PC-3 (cell line): ENCODE results near the gene MVB12B. TPM values are rescaled to one million over a fixed set of nuclear protein-coding genes. Genes with fewer than 3 reads are reported as not detected.
A peak's percentile ranks its signal among the peaks of the same experiment; 100 is the strongest.

Experiments used
- ATAC-seq: fragments of 200-7000 bp; cut with Tn5 transposase; 2 replicates; pipeline ENCODE4 v1.9.1; 2020; ENCODE audit warnings: mild to moderate bottlenecking, moderate library complexity
- BruUV-seq: library from RNA; stranded (reverse); fragments of 400-500 nt; replicated peaks from 2 replicates; lab custom pipeline; 2021; lab: Mats Ljungman, UMichigan
- CTCF ChIA-PET: fragments of 300-600 bp; sonication (Branson Sonifier 250); formaldehyde crosslinking; loops from one replicate; lab custom pipeline; 2022; ENCODE audit warnings: antibody characterized with exemption; lab: Charles Lee
- POLR2A ChIA-PET: fragments of 300-600 bp; sonication (Branson Sonifier 250); formaldehyde crosslinking; loops from one replicate; lab custom pipeline; 2022; ENCODE audit warnings: antibody characterized with exemption; ENCODE audit not compliant: unreplicated experiment; lab: Charles Lee
- DNase-seq: peaks from one replicate; pipeline ENCODE4 v3.0.0-alpha.2; 2015
- H2AFZ ChIP-seq: fragments of 300-600 bp; sonication (generic); 2 replicates; pipeline ENCODE4 v1.6.0; 2016; ENCODE audit warnings: antibody characterized with exemption, low read length
- H3F3A ChIP-seq: fragments of 300-600 bp; sonication (generic); one replicate; pipeline ENCODE4 v1.6.0; 2017; ENCODE audit warnings: antibody characterized with exemption, low read length, control low read depth, mild to moderate bottlenecking; ENCODE audit not compliant: unreplicated experiment
- H3K27ac ChIP-seq: fragments of 300-600 bp; sonication (generic); 2 replicates; pipeline ENCODE4 v1.5.1; 2016; ENCODE audit warnings: mild to moderate bottlenecking, low read length
- H3K27me3 ChIP-seq: fragments of 300-600 bp; sonication (generic); 2 replicates; pipeline ENCODE4 v1.6.1; 2016; ENCODE audit warnings: low read length, mixed read lengths
- H3K36me3 ChIP-seq: fragments of 300-600 bp; sonication (generic); 2 replicates; pipeline ENCODE4 v1.6.1; 2016; ENCODE audit warnings: low read depth, mixed run types, low read length, mixed read lengths
- H3K4me1 ChIP-seq: fragments of 300-600 bp; sonication (generic); 2 replicates; pipeline ENCODE4 v1.5.1; 2016; ENCODE audit warnings: low read length; ENCODE audit not compliant: insufficient read depth
- H3K4me2 ChIP-seq: fragments of 300-600 bp; sonication (generic); 2 replicates; pipeline ENCODE4 v1.6.0; 2016; ENCODE audit warnings: low read length
- H3K4me3 ChIP-seq: fragments of 300-600 bp; sonication (generic); 2 replicates; pipeline ENCODE4 v1.5.1; 2016; ENCODE audit warnings: mild to moderate bottlenecking, low read length, mixed read lengths
- H3K79me2 ChIP-seq: fragments of 300-600 bp; sonication (generic); 2 replicates; pipeline ENCODE4 v1.6.1; 2017; ENCODE audit warnings: low read length, mixed read lengths
- H3K9ac ChIP-seq: fragments of 300-600 bp; sonication (generic); 2 replicates; pipeline ENCODE4 v1.6.0; 2016; ENCODE audit warnings: mild to moderate bottlenecking, low read length
- H3K9me2 ChIP-seq: fragments of 300-600 bp; sonication (generic); replicated peaks from 2 replicates; pipeline ENCODE4 v1.6.1; 2016; ENCODE audit warnings: mixed run types, low read length, mixed read lengths
- H3K9me3 ChIP-seq: fragments of 300-600 bp; sonication (generic); 2 replicates; pipeline ENCODE4 v1.6.1; 2016; ENCODE audit warnings: low read length, mixed read lengths
- H4K20me1 ChIP-seq: fragments of 300-600 bp; sonication (generic); 2 replicates; pipeline ENCODE4 v1.6.1; 2016; ENCODE audit warnings: low read length, mixed read lengths
- EZH2 ChIP-seq: fragments of 300-600 bp; sonication (generic); IDR thresholded peaks from one replicate; pipeline ENCODE4 v1.6.1; 2017; ENCODE audit warnings: antibody characterized with exemption, mild to moderate bottlenecking, low read length; ENCODE audit not compliant: unreplicated experiment
- EZH2phosphoT487 ChIP-seq: fragments of 300-600 bp; sonication (generic); IDR thresholded peaks from 2 replicates; pipeline ENCODE4 v1.6.1; 2018; ENCODE audit warnings: mild to moderate bottlenecking, antibody characterized with exemption, low read length, borderline replicate concordance
- intact Hi-C: fragments of 100-400 bp; cut with micrococcal nuclease; formaldehyde crosslinking; loops from 2 replicates; pipeline ENCODE4 v1.9.0; 2023
- total RNA-seq: library from RNA; depleted of rRNA; stranded (reverse); fragments of >200 nt; gene quantifications from 2 replicates; pipeline ENCODE4 v1.2.3, GENCODE V29; 2014
- TF ChIP-seq, protein P1 (sequence below): fragments of 300-600 bp; sonication (generic); conservative IDR thresholded peaks from 2 replicates; pipeline ENCODE4 v1.5.1; 2017; ENCODE audit warnings: antibody characterized with exemption, low read depth, mild to moderate bottlenecking, low read length

MVB12B gene
- total RNA-seq, 1 experiment from 2014 or later: 7.2 TPM

- no peaks in the 10 kb centered on the region for H3K79me2 ChIP-seq
- no peak overlapping the region for H3K27ac ChIP-seq
- intact Hi-C loops: no loop called here
- H3K9me3 ChIP-seq: no peaks in the 10 kb centered on the region
- no peak overlapping the region for H2AFZ ChIP-seq
- POLR2A ChIA-PET: no interaction called here
- H3K9ac ChIP-seq: no peak overlapping the region
- H3F3A ChIP-seq: no peaks in the 10 kb centered on the region
- H3K36me3 ChIP-seq: no peaks in the 10 kb centered on the region
- H3K9me2 ChIP-seq: no peaks in the 10 kb centered on the region
- BruUV-seq: no TSS peak
- DNase-seq (no peak), ATAC-seq (no peak)
- H3K27me3 ChIP-seq: no peaks in the 10 kb centered on the region
- no peaks in the 10 kb centered on the region for H4K20me1 ChIP-seq
- TF ChIP-seq EZH2: no peak
- TF ChIP-seq EZH2phosphoT487: no peak
- TF ChIP-seq, protein P1, sequence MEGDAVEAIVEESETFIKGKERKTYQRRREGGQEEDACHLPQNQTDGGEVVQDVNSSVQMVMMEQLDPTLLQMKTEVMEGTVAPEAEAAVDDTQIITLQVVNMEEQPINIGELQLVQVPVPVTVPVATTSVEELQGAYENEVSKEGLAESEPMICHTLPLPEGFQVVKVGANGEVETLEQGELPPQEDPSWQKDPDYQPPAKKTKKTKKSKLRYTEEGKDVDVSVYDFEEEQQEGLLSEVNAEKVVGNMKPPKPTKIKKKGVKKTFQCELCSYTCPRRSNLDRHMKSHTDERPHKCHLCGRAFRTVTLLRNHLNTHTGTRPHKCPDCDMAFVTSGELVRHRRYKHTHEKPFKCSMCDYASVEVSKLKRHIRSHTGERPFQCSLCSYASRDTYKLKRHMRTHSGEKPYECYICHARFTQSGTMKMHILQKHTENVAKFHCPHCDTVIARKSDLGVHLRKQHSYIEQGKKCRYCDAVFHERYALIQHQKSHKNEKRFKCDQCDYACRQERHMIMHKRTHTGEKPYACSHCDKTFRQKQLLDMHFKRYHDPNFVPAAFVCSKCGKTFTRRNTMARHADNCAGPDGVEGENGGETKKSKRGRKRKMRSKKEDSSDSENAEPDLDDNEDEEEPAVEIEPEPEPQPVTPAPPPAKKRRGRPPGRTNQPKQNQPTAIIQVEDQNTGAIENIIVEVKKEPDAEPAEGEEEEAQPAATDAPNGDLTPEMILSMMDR: no peak
- peaks cover 14% of the 10 kb centered on the region for H3K4me1 ChIP-seq
- H3K4me2 ChIP-seq: no peak overlapping the region
- CTCF ChIA-PET: no interaction called here
- H3K4me3 ChIP-seq: no peak overlapping the region
Measured at GRCh38 chr9:126403397-126403796, 76.8 kb downstream of the MVB12B start.

- no peak for DNase-seq
- TF ChIP-seq EZH2phosphoT487 (no peak), EZH2 (no peak)
- TF ChIP-seq, protein P1: no peak
- no peaks in the 10 kb centered on the region for H3K9me3 ChIP-seq
- H3K27ac ChIP-seq: no peak overlapping the region
- ChIA-PET CTCF (no interaction called here), POLR2A (no interaction called here)
- H3K4me3 ChIP-seq: no peak overlapping the region
- ATAC-seq: no peak
- intact Hi-C loops: no loop called here
- H4K20me1 ChIP-seq: no peaks in the 10 kb centered on the region
- H3F3A ChIP-seq: no peaks in the 10 kb centered on the region
- no peaks in the 10 kb centered on the region for H3K36me3 ChIP-seq
- peaks cover 14% of the 10 kb centered on the region for H3K4me1 ChIP-seq
- no peak overlapping the region for H2AFZ ChIP-seq
- H3K79me2 ChIP-seq: no peaks in the 10 kb centered on the region
- no peak overlapping the region for H3K4me2 ChIP-seq
- no peak overlapping the region for H3K9ac ChIP-seq
- BruUV-seq: no TSS peak
- H3K27me3 ChIP-seq: no peaks in the 10 kb centered on the region
- no peaks in the 10 kb centered on the region for H3K9me2 ChIP-seq
Measured at GRCh38 chr9:126404459-126404858, 77.8 kb downstream of the MVB12B start.

- intact Hi-C loops: no loop called here
- CTCF ChIA-PET: no interaction called here
Measured at GRCh38 chr9:126406075-126406667, 79.5 kb downstream of the MVB12B start.

More at GRCh38 chr9:126406075-126406667, 79.5 kb downstream of the MVB12B start:
- H3K27me3 ChIP-seq: no peaks in the 10 kb centered on the region
- ATAC-seq: no peak
- H3K79me2 ChIP-seq: no peaks in the 10 kb centered on the region
- peak overlapping the region; percentile 46 for H3K27ac ChIP-seq
- H2AFZ ChIP-seq: no peak overlapping the region
- BruUV-seq: no TSS peak
- POLR2A ChIA-PET: no interaction called here
- H3K9me3 ChIP-seq: no peaks in the 10 kb centered on the region
- H3K4me1 ChIP-seq: peaks cover 15% of the 10 kb centered on the region
- H3K9ac ChIP-seq: peak overlapping the region; percentile 36
- no peaks in the 10 kb centered on the region for H3F3A ChIP-seq
- no peak for DNase-seq
- H3K36me3 ChIP-seq: no peaks in the 10 kb centered on the region
- no peaks in the 10 kb centered on the region for H4K20me1 ChIP-seq
- H3K4me3 ChIP-seq: no peak overlapping the region
- peak overlapping the region; percentile 29; the same call in 1 of the 2 replicates for H3K4me2 ChIP-seq
- no peak for TF ChIP-seq EZH2phosphoT487
- H3K9me2 ChIP-seq: no peaks in the 10 kb centered on the region
